Tibial nerve (tissue), 4 donors: ENCODE data around the gene APP.

Experiments used
- EP300 ChIP-seq, 2 donors: sonication (generic); formaldehyde crosslinking; IDR thresholded peaks; one replicate each; pipeline ENCODE4 v1.6.1; 2017; ENCODE audit warnings: antibody characterized with exemption in 2 of 2, mild to moderate bottlenecking in 1 of 2
- POLR2A ChIP-seq, 2 donors: fragments of 450-650 bp; IDR thresholded peaks; one replicate each; pipeline ENCODE4 v1.6.1; 2017; ENCODE audit warnings: antibody characterized with exemption in 2 of 2, mild to moderate bottlenecking in 2 of 2, moderate library complexity in 2 of 2
- TF ChIP-seq, protein P1 (sequence below), 5 experiments: fragments of 200-600 bp in 3 of 5; fragments of 450-650 bp in 2 of 5; sonication (generic) in 3 of 5; IDR thresholded peaks; one replicate each; pipeline ENCODE4 v1.5.1; 2016 to 2019; ENCODE audit warnings: antibody characterized with exemption in 5 of 5, mild to moderate bottlenecking in 3 of 5, moderate library complexity in 2 of 5

GRCh38 chr21:25859235-25859929 is 311.2 kb downstream of the APP start:
- TF ChIP-seq EP300 (IDR thresholded peaks at IDR 0.05) (no peak), POLR2A (IDR thresholded peaks at IDR 0.05) (no peak)
- TF ChIP-seq, protein P1, sequence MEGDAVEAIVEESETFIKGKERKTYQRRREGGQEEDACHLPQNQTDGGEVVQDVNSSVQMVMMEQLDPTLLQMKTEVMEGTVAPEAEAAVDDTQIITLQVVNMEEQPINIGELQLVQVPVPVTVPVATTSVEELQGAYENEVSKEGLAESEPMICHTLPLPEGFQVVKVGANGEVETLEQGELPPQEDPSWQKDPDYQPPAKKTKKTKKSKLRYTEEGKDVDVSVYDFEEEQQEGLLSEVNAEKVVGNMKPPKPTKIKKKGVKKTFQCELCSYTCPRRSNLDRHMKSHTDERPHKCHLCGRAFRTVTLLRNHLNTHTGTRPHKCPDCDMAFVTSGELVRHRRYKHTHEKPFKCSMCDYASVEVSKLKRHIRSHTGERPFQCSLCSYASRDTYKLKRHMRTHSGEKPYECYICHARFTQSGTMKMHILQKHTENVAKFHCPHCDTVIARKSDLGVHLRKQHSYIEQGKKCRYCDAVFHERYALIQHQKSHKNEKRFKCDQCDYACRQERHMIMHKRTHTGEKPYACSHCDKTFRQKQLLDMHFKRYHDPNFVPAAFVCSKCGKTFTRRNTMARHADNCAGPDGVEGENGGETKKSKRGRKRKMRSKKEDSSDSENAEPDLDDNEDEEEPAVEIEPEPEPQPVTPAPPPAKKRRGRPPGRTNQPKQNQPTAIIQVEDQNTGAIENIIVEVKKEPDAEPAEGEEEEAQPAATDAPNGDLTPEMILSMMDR (IDR thresholded peaks at IDR 0.05) = no peak
